Activated gamma-delta T cell treated with Interleukin-2 at 50 U/mL for 16 hours (primary cell): ENCODE measurements around the gene GRIK3.

Experiments
- DNase-seq: peaks from one replicate; pipeline ENCODE4 v3.0.0-alpha.2; 2020

GRIK3 gene

GRCh38 chr1:36814083-36814482 lies 220.2 kb downstream of the GRIK3 start:
- DNase-seq: no peak

GRCh38 chr1:36807262-36807661 lies 227.1 kb downstream of the GRIK3 start:
- no peak for DNase-seq

GRCh38 chr1:36805979-36806640 lies 228.2 kb downstream of the GRIK3 start:
- DNase-seq: no peak

- no peak for DNase-seq
Measured at GRCh38 chr1:36804669-36805314, 229.5 kb downstream of the GRIK3 start.

DNA sequence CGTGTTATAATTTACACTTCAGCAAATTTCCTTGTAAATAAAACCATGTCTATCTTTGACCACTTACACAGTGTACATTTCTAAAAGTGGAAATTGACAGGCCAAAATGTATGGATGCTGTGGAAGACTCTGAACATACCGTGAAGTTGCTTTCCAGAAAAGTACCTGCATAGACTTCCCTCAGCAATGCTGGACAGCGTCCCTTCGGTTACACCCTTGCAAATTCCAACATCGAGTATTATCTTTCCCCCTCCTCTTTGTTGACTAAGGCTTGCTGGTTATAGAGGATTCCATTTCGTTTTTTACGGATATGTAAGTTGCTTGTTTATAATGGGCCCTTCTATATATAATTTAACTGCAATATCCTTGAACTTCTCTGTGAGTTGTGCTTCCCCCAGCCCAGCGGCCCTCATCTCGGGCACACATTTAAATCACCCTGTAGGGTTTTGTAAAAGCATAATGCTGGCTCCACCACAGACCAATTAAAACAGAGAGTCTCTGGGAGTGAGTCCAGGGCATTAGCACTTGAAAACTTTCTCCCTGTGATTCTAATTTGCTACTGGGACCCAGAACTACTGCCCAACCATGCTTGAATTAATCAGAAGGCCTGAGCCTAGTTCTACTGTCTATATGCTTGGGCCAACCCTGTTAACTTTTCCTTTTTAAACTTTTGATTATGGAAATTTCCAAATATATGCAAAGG lies 230.3 kb downstream of the GRIK3 start:
- DNase-seq: no peak

DNA sequence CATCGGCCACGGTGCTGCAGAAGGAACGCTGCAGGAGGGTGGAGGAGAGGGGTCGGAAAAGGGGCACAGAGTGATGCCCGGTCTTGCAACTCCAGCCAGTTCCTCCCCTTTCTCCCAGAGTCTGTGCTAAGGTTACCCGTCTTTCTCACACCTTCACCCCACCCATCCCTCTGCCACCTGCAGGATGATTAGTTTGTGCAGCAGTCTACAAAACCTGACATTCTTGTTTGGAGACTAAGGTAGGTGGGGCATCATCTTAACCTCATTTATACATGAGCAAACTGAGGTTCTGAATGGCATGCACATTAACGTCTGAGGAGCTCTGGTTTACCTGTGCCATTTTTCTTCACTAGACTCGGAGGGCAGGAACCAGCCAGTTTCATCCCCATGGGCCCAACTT lies 232.3 kb downstream of the GRIK3 start:
- DNase-seq: no peak

DNA sequence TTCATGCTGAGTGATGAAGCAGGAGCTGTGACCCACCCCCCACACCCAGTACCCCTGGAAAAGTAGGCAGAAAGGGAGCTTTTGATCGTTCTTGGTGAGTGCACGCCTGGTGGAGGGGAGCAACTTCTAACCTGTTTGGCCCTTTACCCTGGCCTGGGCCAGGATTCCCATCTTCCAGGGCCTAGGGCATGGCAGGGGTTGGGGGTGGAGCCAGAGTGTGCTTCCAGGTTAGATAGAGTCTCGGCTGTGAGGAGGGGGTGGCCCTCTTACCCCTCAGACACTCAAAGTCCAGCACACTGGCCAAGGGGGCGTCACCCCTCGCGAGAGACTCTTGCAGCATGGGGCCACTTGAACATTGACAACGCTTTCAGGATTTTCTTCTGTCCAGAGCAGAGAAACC lies 236.6 kb downstream of the GRIK3 start:
- no peak for DNase-seq

GRCh38 chr1:36796733-36797132 lies 237.6 kb downstream of the GRIK3 start:
- no peak for DNase-seq

DNA sequence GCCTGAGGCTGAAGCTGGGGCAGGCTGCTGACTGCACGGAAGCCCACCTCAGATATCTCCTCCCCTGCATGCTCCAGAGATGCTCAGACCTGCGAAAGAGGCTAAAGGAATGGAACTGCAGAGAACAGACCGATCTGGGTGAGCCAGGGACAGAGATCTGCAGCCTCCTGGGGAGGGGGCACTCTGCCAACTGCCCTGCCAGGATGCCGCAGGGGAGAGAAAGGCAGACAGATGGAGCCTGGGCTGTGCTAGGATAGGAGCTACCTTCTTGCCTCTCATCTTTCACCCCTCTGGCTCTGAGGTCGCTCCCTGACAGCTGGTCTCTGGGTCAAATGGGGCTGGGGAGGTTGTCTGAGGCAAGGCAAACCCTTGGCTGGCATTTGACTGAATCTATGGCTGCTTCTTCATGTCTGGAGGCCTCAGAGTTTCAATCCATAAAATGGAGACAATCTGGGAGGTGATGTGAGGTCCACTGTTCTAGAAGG lies 238.2 kb downstream of the GRIK3 start:
- DNase-seq: no peak

DNA sequence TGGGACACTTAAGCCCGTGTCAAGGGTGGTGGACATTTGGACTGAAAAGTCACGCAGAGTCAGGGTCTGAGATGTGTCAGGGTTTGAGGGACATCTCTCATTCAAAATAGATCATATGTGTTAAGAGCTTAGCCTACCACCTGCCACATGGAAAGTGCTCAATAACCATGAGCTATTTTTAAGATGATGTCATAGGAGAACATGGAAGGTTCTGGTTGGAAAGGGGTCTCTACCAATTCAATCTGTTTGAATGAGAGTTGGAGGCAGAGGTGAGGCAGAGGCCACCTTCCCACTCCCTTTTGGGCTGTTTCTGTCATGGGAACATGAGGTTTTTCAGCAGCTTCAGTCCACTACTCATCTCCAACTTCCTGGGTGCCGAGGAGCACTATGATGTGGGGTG lies 239.9 kb downstream of the GRIK3 start:
- DNase-seq: no peak

DNA sequence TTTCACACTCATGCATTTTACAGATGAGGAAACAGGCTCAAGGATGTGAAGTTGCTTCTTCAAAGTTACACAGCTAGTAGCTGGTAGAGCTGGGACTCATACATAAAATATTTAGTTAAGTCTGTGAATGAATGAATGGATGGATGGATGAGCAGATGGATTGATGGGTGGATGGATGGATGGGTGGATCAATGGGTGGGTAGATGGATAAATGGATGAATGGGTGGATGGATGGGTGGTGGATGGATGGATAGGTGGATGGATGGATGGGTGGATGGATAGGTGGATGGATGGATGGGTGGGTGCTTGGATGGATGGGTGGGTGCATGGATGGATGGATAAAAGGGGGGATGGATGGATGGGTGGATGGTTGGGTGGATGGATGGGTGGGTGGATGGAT lies 240.9 kb downstream of the GRIK3 start:
- no peak for DNase-seq

DNA sequence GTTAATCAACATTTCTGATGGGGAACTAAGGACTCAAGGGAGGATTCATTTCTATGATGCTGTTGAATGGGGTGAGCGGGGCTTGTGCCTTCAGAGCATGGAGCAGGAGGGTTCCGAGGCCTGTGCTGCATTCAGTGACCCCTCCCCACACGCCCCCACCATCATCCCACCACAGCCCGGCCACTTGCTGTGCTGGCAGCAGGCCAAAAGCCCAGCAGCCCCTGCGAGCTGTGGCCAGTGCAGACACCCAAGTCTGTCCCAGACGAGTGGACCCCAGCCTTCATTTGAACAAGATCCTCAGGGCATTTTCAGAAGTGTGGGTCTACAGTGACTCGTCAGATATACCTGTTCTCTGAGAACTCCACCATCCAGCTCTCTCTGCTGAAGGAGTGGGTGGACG lies 242.0 kb downstream of the GRIK3 start:
- no peak for DNase-seq

GRCh38 chr1:36790191-36790590 lies 244.1 kb downstream of the GRIK3 start:
- DNase-seq: no peak

DNA sequence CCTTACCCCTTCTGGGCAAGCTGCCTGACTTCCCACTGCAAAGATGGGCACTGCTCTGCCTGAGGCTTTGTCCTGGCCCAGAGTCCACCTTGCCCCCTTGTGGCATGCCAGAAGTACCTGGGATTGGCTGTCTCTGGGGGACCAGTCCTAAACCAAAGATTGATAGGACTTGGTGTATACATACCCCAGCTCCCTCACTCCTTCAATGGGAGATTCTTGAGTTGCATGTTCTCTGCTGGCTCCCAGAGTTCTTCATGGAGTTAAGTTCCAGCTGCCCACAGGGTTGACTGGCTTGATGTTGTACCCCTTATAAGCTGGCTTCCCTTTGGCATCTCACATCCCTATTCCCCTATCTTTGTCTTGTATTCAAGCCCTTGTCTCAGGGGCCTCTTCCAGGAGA lies 244.8 kb downstream of the GRIK3 start:
- no peak for DNase-seq

- DNase-seq: no peak
Measured at GRCh38 chr1:36787312-36787913, 246.9 kb downstream of the GRIK3 start.

GRCh38 chr1:36786425-36786824 lies 247.9 kb downstream of the GRIK3 start:
- no peak for DNase-seq

DNA sequence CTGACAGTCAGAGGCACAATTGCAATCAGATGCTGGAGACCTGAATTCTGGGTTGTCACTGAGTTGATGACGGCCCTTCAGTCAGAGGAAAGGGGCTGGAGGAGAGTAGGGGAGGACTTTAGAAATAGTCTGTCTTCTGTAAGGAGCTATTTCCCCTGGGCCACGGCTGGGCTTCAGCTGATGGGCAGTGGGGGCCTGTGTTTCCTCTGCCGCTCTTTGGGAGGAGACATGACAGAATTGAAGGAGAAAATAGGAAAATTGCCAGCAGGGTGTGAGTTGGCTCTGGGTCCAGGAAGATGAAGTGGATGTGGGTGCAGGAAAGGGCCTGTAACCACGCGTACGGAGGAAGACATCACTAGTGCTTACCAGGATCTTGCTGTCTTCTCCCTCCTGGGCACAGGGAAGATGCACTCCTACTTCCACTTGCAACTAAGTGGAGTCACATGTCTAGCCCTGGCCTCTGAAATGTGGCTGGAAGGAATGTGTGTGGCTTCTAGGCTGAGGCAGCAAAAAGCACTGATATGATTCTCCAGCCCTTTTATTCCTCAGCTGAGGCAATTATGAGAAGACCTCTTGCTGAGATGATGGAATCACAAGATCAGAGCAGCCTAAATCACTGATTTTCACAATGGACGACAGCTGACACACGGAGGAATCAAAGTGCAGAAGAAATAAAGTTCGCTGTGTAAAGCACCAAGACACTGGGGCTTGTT lies 250.0 kb downstream of the GRIK3 start:
- DNase-seq: no peak

DNA sequence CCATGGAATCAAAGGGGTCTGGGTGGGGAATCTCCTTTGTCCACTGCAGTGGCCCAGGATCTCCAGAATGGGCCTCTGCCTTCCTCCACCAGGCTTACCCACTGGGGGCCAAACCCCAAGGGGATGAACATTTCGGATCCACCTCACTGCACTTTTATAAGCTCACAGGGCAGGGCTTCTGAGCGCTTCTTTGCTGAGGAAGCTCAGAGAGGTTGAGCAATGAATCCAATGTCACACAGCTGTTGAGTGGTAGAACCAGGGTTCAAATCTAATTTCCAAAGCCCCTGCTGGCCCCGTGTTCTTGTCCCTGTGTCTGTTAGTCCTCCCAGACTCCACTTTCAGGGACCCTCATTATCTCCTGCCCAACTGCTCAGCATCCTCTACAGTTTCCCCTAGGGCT lies 250.8 kb downstream of the GRIK3 start:
- no peak for DNase-seq

DNA sequence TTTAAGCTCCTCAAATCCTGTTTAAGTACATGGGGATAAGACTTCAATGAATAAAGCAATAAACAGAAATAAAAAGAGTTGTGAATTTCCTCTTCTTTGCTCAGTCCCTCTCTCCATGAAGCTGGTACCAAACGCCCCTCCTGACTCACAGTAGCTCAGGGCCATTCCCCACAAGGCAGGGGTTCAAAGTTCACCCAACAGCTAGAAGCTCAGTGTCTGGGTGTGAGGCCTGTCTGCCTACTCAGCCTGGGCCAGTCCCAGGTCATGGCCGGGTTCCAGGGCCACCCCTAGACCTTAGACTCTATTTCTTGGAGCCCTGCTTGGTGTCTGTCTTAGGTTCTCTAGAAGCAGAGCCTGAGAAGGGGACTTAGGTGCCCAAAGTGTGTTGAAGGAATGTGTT lies 251.5 kb downstream of the GRIK3 start:
- DNase-seq: no peak

GRCh38 chr1:36782085-36782484 lies 252.2 kb downstream of the GRIK3 start:
- no peak for DNase-seq

DNA sequence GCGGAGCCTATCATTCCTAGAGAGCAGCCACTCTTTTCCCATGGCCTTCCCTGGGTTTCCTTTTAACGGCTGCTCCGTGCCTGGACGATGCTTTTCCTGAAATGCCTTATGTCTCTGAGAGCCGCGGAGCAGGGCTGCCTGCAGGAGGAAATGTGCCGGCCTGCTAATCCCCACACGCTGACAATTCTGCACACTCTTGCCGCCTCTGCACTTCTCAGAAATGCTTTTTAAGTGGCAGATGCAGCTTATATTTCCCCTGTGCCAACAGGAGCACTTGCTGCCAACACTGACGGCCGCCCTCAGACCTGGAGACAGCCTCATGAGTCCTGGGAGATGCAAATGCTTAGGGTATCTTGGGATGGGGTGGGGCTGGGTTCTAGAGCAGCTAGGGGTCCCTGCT lies 253.2 kb downstream of the GRIK3 start:
- DNase-seq: no peak

DNA sequence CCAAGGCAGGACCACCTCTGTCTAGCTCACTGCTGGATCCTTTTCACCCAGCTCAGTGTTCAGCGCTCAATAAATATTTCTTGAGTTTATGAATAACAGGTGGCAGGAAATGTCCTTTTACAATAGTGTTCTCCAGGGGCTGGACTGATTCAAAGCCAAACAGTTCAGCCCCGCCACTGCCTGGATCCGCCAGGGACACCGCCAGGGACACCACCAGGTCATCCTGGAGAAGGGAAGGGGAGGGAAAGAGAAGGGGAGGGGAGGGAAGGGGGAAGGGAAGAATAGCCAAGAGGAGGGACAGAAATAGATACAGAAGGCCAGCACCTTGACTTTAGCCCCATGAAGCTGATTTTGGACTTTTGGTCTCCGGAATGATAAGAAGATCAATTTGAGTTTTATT lies 255.6 kb downstream of the GRIK3 start:
- no peak for DNase-seq
